ENCODE data around the gene ARRB2. TPM values are rescaled to one million over a fixed set of nuclear protein-coding genes. Genes with fewer than 3 reads are reported as not detected.

Gene ARRB2
- total RNA-seq, 1 donor from 2014 or later: 201 TPM

DNA sequence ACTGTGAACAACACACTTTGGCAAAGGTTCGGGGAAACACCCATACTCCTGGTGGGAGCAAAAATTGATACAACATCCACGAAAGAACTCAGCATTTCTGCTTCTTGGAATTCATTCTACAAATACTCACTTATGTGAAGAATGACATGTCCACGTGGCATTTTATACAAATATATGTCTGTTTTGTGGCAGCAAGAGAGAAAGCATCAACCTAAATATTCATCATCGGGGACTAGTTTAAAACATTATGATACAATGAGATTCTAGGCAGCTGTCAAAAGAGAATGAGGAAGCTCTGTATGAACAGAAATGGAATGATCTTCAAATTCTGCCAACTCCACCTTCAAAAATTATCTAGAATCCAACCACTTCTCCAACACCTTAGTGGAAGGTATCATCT, 43.3 kb upstream of the ARRB2 start:
- Histone ChIP-seq H3K36me3 (peaks cover 15% of the 10 kb centered on the region), H3K9me3 (no peaks in the 10 kb centered on the region), H3K4me1 (no peaks in the 10 kb centered on the region), H3K27ac (no peak overlapping the region), H3K27me3 (ENCODE audit: low read depth) (no peaks in the 10 kb centered on the region), H3K4me3 (no peak overlapping the region)
- ATAC-seq (no peak), DNase-seq (no peak)
- intact Hi-C loops (cut with DNase I): no loop called here
- TF ChIP-seq, protein P1, sequence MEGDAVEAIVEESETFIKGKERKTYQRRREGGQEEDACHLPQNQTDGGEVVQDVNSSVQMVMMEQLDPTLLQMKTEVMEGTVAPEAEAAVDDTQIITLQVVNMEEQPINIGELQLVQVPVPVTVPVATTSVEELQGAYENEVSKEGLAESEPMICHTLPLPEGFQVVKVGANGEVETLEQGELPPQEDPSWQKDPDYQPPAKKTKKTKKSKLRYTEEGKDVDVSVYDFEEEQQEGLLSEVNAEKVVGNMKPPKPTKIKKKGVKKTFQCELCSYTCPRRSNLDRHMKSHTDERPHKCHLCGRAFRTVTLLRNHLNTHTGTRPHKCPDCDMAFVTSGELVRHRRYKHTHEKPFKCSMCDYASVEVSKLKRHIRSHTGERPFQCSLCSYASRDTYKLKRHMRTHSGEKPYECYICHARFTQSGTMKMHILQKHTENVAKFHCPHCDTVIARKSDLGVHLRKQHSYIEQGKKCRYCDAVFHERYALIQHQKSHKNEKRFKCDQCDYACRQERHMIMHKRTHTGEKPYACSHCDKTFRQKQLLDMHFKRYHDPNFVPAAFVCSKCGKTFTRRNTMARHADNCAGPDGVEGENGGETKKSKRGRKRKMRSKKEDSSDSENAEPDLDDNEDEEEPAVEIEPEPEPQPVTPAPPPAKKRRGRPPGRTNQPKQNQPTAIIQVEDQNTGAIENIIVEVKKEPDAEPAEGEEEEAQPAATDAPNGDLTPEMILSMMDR (IDR thresholded peaks at IDR 0.05): no peak

DNA sequence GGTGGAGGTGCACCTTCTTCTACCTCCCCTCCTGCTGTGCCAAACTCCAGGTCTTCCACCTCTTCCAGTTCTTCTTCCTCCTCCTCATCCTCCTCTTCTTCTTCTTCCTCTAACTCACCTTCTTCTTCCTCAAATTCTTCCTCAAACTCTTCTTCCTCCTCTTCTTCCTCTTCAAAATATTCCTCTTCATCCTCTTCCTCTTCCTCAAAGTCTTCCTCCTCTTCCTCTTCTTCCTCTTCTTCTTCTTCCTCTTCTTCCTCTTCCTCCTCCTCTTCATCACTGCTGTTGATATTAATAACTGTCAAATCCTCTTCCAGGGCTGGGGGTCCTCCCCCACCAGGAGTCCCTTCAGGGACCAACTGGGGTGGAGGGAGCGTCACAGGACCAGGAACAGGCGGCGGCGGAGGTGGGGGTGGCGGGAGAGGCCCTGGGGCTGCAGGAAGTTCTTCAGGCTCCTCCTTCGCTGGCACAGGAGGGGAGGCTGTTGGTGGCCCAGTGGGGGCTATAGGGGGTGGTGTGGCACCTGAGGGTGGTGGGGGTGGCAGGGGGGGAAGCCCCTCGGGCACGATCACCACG, 38.3 kb upstream of the ARRB2 start:
- Histone ChIP-seq H3K27me3 (ENCODE audit: low read depth) (no peaks in the 10 kb centered on the region), H3K4me3 (no peak overlapping the region), H3K4me1 (no peaks in the 10 kb centered on the region), H3K9me3 (no peaks in the 10 kb centered on the region), H3K27ac (no peak overlapping the region), H3K36me3 (peaks cover 65% of the 10 kb centered on the region)
- TF ChIP-seq, protein P1 (IDR thresholded peaks at IDR 0.05): no peak
- intact Hi-C loops (cut with DNase I): no loop called here
- no peak for ATAC-seq
- no peak for DNase-seq

DNA sequence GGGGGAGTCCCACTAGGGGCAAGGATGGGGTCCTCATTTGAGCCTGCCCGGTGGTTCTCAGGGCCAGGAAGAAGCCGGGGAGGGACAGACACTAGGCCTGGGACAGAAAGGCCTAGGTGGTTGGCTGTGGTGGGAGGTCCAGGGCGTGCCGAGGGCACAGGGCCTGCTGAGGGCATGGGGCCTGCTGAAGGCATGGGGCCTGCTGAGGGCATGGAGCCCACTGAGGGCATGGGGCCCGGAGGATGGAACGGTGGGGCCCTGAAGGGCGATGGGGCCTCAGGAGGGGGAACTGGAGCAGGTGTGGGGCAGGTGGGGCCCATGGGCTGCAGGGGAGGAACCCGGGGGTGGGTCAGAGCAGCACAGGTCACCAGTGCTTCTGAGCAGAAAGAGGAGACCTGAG, 37.7 kb upstream of the ARRB2 start:
- DNase-seq: no peak
- Histone ChIP-seq H3K9me3 (no peaks in the 10 kb centered on the region), H3K27me3 (ENCODE audit: low read depth) (no peaks in the 10 kb centered on the region), H3K27ac (no peak overlapping the region), H3K36me3 (peaks cover 71% of the 10 kb centered on the region), H3K4me3 (no peak overlapping the region), H3K4me1 (no peaks in the 10 kb centered on the region)
- intact Hi-C loops (cut with DNase I): no loop called here
- peak; percentile 23 to 29 for ATAC-seq
- TF ChIP-seq, protein P1 (IDR thresholded peaks at IDR 0.05): no peak

DNA sequence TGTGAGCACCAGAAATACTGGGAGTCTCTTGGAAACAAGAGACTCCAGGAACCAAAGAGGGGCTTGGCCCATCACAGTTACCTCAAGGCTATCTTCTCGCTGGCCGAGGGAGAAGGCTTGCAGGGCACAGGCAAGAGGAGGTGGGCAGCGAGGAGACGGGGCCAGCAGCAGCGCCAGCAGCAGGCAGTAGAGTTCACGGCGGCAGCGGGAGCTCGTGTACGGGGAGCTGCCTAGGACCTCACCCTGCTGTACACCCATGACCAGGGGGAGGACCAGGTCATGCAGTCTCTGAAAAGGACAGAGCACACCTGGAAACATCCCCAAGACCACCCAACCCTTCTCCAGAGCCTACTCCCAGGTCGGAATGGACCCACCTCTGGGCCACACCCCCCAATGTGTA, 37.3 kb upstream of the ARRB2 start:
- intact Hi-C loops (cut with DNase I): no loop called here
- Histone ChIP-seq H3K36me3 (peaks cover 73% of the 10 kb centered on the region), H3K27me3 (ENCODE audit: low read depth) (no peaks in the 10 kb centered on the region), H3K4me3 (no peak overlapping the region), H3K27ac (no peak overlapping the region), H3K9me3 (no peaks in the 10 kb centered on the region), H3K4me1 (peaks cover 3% of the 10 kb centered on the region)
- peak in 1 of 2 donors; percentile 25 for ATAC-seq
- TF ChIP-seq, protein P1 (IDR thresholded peaks at IDR 0.05): no peak
- no peak for DNase-seq

DNA sequence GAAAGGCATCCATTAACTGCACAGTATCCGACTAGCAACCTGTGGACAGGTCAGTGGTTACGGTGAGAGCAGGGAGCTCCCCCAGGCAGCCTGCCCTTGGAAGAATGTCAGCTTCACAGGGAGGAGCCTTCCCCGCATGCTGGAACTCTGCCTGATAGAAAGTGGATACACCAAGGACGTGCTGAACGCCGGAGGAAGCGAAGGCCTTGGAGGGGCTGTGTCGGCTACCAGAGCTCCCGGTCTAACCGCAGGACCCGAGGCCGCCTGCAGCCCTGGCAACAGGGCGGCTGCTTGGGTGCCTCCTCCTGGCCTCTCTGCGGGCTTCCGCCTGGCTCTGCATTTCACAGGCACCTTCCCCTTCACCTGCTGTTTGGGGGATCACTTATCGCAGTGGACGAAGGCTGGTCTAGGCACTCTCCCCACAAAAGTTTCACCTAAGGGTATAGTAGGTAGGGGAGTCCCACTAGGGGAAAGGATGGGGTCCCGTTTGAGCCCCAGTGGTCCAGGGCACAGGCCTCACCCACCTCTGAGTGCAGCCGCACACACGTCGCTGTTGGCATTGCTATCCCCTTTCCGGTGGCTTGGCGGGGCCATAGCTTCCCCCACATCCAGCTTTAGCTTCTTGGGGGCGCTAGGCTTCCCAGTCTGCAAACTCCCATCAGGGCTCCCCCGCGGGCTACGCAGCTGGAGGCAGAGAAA, 36.3 kb upstream of the ARRB2 start:
- H3K36me3 ChIP-seq: peaks cover 78% of the 10 kb centered on the region
- TF ChIP-seq, protein P1 (IDR thresholded peaks at IDR 0.05): no peak
- DNase-seq (no peak), ATAC-seq (no peak)
- H3K27ac ChIP-seq: no peak overlapping the region
- no peaks in the 10 kb centered on the region for H3K27me3 ChIP-seq (ENCODE audit: low read depth)
- H3K4me3 ChIP-seq: no peak overlapping the region
- peaks cover 13% of the 10 kb centered on the region for H3K4me1 ChIP-seq
- intact Hi-C loops (cut with DNase I): no loop called here
- H3K9me3 ChIP-seq: no peaks in the 10 kb centered on the region
